Panc1 (cell line): Measurements from ENCODE around the gene STKLD1. TPM values are rescaled to one million over a fixed set of nuclear protein-coding genes. Genes with fewer than 3 reads are reported as not detected.

ENCODE experiments used
- ATAC-seq: fragments of 200-7000 bp; cut with Tn5 transposase; 2 replicates; pipeline ENCODE4 v1.9.1; 2020; ENCODE audit warnings: mild to moderate bottlenecking, moderate library complexity
- BruUV-seq: library from RNA; stranded (reverse); fragments of 400-500 nt; replicated peaks from 2 replicates; lab custom pipeline; 2021; lab: Mats Ljungman, UMichigan
- CTCF ChIA-PET: fragments of 300-600 bp; sonication (Branson Sonifier 250); formaldehyde crosslinking; loops from one replicate; lab custom pipeline; 2022; ENCODE audit warnings: antibody characterized with exemption; lab: Charles Lee
- POLR2A ChIA-PET: fragments of 300-600 bp; sonication (Branson Sonifier 250); formaldehyde crosslinking; loops from one replicate; lab custom pipeline; 2022; ENCODE audit warnings: antibody characterized with exemption; lab: Charles Lee
- DNase-seq: peaks from one replicate; pipeline ENCODE4 v3.0.0-alpha.2; 2010; ENCODE audit warnings: low read depth, low spot score
- H3K27ac ChIP-seq: 2 replicates; pipeline ENCODE4 v1.5.1; 2011; ENCODE audit warnings: mild to moderate bottlenecking, low read length, inconsistent platforms
- H3K27me3 ChIP-seq: fragments of 200-500 bp; sonication (Bioruptor generic); 2 replicates; pipeline ENCODE4 v1.6.0; 2014; ENCODE audit warnings: low read length, inconsistent platforms; ENCODE audit not compliant: control insufficient read depth, insufficient read depth
- H3K36me3 ChIP-seq: fragments of 200-500 bp; sonication (Bioruptor generic); 2 replicates; pipeline ENCODE4 v1.5.1; 2014; ENCODE audit warnings: inconsistent platforms, mild to moderate bottlenecking, low read length, moderate library complexity; ENCODE audit not compliant: control insufficient read depth, insufficient read depth
- H3K4me1 ChIP-seq: 2 replicates; pipeline ENCODE4 v1.5.1; 2011; ENCODE audit warnings: inconsistent platforms, mild to moderate bottlenecking, low read length, moderate library complexity; ENCODE audit not compliant: control insufficient read depth, insufficient read depth
- H3K4me3 ChIP-seq, 2 experiments: 2 replicates each; pipeline ENCODE4 v1.5.1; 2011 to 2012; ENCODE audit warnings: low read depth in 2 of 2, low read length in 2 of 2, mild to moderate bottlenecking in 2 of 2, inconsistent platforms in 1 of 2, moderate library complexity in 1 of 2
- H3K9me3 ChIP-seq: fragments of 200-500 bp; sonication (Bioruptor generic); 2 replicates; pipeline ENCODE4 v1.5.1; 2014; ENCODE audit warnings: low read depth, mild to moderate bottlenecking, inconsistent platforms, low read length, moderate library complexity; ENCODE audit not compliant: control insufficient read depth, insufficient read depth
- POLR2AphosphoS5 ChIP-seq: IDR thresholded peaks from 2 replicates; pipeline ENCODE4 v1.6.1; 2012; ENCODE audit warnings: mild to moderate bottlenecking, low read depth, low read length, moderate library complexity
- SIN3A ChIP-seq: IDR thresholded peaks from 2 replicates; pipeline ENCODE4 v1.6.1; 2012; ENCODE audit warnings: low read depth, mild to moderate bottlenecking, low read length, moderate library complexity, borderline replicate concordance; ENCODE audit not compliant: insufficient read depth
- TCF7L2 ChIP-seq: IDR thresholded peaks from 2 replicates; pipeline ENCODE4 v1.6.1; 2011; ENCODE audit warnings: mild to moderate bottlenecking, low read depth, low read length, inconsistent platforms
- in situ Hi-C: cut with HindIII; loops from 2 replicates; pipeline ENCODE4 v1.10.0; 2016; ENCODE audit warnings: low sequenced_read_pairs, low pct_unique_long_range_greater_than_20kb
- intact Hi-C: fragments of 100-400 bp; cut with micrococcal nuclease; formaldehyde crosslinking; loops from one replicate; pipeline ENCODE4 v1.10.0; 2022; ENCODE audit not compliant: unreplicated experiment
- total RNA-seq: library from RNA; stranded (reverse); gene quantifications from one replicate; pipeline ENCODE4 v1.2.1, GENCODE V29; 2021; ENCODE audit not compliant: unreplicated experiment
- TF ChIP-seq, protein P1 (sequence below), 2 experiments: IDR thresholded peaks; 2 replicates each; pipeline ENCODE4 v1.6.1; 2011 to 2012; ENCODE audit warnings: low read depth in 2 of 2, control low read depth in 1 of 2, low read length in 1 of 2, mild to moderate bottlenecking in 1 of 2, moderate library complexity in 1 of 2; ENCODE audit not compliant: insufficient read depth in 1 of 2
- TF ChIP-seq, protein P2 (sequence below): fragments of 450-650 bp; IDR thresholded peaks from 2 replicates; pipeline ENCODE4 v1.5.1; 2017; ENCODE audit warnings: mild to moderate bottlenecking

Gene STKLD1
- total RNA-seq, 1 experiment from 2014 or later, result 0.74 TPM

DNA sequence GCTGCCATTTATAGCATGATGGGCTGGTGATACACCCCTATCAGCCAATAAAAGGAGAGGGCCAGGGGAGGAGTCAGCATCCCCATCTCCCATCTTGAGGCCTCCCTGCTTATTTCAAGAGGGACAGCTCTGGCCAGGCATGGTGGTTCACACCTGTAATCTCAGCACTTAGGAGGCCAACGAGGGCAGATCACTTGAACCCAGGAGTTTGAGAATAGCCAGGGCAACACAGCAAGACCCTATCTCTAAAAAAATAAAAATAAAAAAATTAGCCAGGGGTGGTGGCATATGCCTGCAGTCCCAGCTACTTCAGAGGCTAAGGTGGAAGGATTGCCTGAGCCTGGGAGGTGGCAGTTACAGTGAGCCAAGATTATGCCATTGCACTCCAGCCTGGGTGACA is 31.9 kb downstream of the STKLD1 start:
- ChIA-PET CTCF (no interaction called here), POLR2A (no interaction called here)
- no peak for ATAC-seq
- H3K27me3 ChIP-seq, result no peaks in the 10 kb centered on the region
- no peaks in the 10 kb centered on the region for H3K4me1 ChIP-seq
- BruUV-seq, result no TSS peak
- in situ Hi-C loops, result no loop called here
- no peak for DNase-seq
- intact Hi-C loops, result no loop called here
- no peaks in the 10 kb centered on the region for H3K9me3 ChIP-seq
- no peaks in the 10 kb centered on the region; the same call in 1 of the 2 replicates for H3K36me3 ChIP-seq
- TF ChIP-seq, protein P1, sequence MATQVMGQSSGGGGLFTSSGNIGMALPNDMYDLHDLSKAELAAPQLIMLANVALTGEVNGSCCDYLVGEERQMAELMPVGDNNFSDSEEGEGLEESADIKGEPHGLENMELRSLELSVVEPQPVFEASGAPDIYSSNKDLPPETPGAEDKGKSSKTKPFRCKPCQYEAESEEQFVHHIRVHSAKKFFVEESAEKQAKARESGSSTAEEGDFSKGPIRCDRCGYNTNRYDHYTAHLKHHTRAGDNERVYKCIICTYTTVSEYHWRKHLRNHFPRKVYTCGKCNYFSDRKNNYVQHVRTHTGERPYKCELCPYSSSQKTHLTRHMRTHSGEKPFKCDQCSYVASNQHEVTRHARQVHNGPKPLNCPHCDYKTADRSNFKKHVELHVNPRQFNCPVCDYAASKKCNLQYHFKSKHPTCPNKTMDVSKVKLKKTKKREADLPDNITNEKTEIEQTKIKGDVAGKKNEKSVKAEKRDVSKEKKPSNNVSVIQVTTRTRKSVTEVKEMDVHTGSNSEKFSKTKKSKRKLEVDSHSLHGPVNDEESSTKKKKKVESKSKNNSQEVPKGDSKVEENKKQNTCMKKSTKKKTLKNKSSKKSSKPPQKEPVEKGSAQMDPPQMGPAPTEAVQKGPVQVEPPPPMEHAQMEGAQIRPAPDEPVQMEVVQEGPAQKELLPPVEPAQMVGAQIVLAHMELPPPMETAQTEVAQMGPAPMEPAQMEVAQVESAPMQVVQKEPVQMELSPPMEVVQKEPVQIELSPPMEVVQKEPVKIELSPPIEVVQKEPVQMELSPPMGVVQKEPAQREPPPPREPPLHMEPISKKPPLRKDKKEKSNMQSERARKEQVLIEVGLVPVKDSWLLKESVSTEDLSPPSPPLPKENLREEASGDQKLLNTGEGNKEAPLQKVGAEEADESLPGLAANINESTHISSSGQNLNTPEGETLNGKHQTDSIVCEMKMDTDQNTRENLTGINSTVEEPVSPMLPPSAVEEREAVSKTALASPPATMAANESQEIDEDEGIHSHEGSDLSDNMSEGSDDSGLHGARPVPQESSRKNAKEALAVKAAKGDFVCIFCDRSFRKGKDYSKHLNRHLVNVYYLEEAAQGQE (IDR thresholded peaks at IDR 0.05; ENCODE audit: insufficient read depth in 1 of 2, low read depth in 2 of 2, low read length in 1 of 2), result no peak
- no peak overlapping the region for H3K27ac ChIP-seq
- no peak overlapping the region for H3K4me3 ChIP-seq

DNA sequence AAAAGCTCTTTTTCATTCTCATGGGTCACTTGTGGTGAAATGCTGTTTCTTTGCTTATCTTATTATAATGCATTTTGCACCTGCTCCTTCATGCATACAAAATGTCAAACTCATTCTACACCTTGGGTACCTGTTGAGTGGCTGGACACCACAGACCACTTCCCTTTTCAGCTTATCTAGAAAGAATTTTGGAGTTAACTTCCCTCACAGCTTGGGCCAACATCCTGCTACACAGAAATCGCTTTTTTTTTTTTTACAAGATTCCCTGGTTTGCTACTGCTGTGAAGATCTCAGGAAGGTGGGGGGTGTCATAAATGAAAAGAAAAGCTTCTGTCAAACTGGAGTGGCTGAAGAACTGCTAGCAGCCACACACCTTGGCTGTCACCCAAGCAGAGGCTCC is 39.0 kb downstream of the STKLD1 start:
- ChIA-PET POLR2A (no interaction called here), CTCF (no interaction called here)
- no TSS peak for BruUV-seq
- H3K27ac ChIP-seq, result no peak overlapping the region
- intact Hi-C loops (no loop called here), in situ Hi-C loops (no loop called here)
- H3K4me1 ChIP-seq, result no peaks in the 10 kb centered on the region
- TF ChIP-seq, protein P1 (IDR thresholded peaks at IDR 0.05; ENCODE audit: insufficient read depth in 1 of 2, low read depth in 2 of 2, low read length in 1 of 2), result no peak
- TF ChIP-seq TCF7L2, result no peak
- peaks cover 2% of the 10 kb centered on the region for H3K36me3 ChIP-seq
- no peaks in the 10 kb centered on the region for H3K9me3 ChIP-seq
- DNase-seq (no peak), ATAC-seq (no peak)
- no peaks in the 10 kb centered on the region for H3K27me3 ChIP-seq
- no peak overlapping the region for H3K4me3 ChIP-seq

DNA sequence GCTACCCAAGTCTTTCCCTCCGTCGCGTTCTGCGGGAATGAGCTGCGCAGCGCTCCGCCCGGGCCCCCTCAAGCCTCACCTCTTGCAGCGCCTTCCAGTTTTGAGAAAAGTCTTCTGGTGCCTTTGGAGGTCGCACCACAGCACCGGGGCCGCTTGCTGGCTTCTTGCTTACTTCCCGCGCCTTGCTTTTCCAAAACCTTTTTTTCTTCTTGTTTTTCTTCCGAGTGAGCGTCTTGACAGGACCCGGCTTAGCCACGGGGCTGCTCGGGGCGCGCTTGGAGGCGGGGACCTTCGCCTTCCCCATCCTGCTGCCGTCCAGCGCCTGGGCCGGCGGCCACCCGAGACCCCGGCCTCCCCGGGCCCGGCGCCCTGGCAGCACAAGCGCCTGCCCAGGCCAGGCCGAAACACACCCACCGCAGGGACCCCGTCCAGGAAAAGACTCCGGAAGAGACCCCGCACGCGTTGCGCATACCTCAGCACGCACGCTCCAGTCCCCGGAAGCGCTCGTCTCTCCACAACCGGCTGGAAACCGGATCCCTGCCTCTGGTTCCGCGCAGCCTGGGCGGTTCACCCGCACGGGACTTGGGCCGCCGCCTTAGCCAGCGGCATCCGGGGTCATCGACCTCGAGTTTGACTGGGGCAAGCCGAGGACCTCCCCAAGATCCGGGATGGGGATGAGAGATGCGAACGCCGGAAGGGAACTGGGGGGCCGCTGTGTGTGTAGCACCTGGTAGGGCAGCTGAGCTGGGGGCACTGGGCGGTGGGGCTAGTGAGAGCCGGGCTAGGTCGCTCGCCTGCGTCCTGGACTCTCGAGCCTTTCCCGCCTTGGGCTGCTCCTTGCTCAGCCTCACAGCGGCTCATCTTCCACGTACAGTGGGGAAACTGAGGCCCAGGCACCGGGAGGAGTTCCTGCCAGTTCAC is 41.6 kb downstream of the STKLD1 start, which contains the start of gene REXO4:
REXO4 (minus strand) TSS at position 470 of the 921 bp plus-strand sequence; CDS start at position 304, 166 bp downstream.
- H3K4me1 ChIP-seq, result no peaks in the 10 kb centered on the region
- H3K27me3 ChIP-seq, result no peaks in the 10 kb centered on the region
- DNase-seq (no peak), ATAC-seq (peak; percentile 96)
- no peaks in the 10 kb centered on the region for H3K9me3 ChIP-seq
- H3K36me3 ChIP-seq, result peaks cover 2% of the 10 kb centered on the region
- BruUV-seq, result TSS peak; percentile 86
- H3K4me3 ChIP-seq, result peak within 1 kb of the TSS; percentile 90 to 94
- peak within 1 kb of the TSS; percentile 87 for H3K27ac ChIP-seq
- in situ Hi-C loops, result no loop called here
- ChIA-PET POLR2A (no interaction called here), CTCF (no interaction called here)
- intact Hi-C loops, result no loop called here
- TF ChIP-seq, protein P2, sequence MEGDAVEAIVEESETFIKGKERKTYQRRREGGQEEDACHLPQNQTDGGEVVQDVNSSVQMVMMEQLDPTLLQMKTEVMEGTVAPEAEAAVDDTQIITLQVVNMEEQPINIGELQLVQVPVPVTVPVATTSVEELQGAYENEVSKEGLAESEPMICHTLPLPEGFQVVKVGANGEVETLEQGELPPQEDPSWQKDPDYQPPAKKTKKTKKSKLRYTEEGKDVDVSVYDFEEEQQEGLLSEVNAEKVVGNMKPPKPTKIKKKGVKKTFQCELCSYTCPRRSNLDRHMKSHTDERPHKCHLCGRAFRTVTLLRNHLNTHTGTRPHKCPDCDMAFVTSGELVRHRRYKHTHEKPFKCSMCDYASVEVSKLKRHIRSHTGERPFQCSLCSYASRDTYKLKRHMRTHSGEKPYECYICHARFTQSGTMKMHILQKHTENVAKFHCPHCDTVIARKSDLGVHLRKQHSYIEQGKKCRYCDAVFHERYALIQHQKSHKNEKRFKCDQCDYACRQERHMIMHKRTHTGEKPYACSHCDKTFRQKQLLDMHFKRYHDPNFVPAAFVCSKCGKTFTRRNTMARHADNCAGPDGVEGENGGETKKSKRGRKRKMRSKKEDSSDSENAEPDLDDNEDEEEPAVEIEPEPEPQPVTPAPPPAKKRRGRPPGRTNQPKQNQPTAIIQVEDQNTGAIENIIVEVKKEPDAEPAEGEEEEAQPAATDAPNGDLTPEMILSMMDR, result no peak
- TF ChIP-seq TCF7L2 (0 out of 2 replicates have a peak, but pooled peaks have one; percentile 27), POLR2AphosphoS5 (no peak; the same call in 1 of the 2 replicates), SIN3A (peak; percentile 67; the same call in 1 of the 2 replicates)
- TF ChIP-seq, protein P1 (IDR thresholded peaks at IDR 0.05; ENCODE audit: insufficient read depth in 1 of 2, low read depth in 2 of 2, low read length in 1 of 2), result no peak
